Brain pericyte (primary cell): ENCODE data around the gene HMX3.
"Not testable (repeated sequence)": the region's sequence is repeated elsewhere in the genome, so short reads cannot be mapped to it uniquely, and the experiment has no call there.

Source experiments
- DNase-seq: peaks from one replicate; pipeline ENCODE4 v3.0.0-alpha.2; 2012; ENCODE audit warnings: low read depth, low spot score

Gene HMX3

GRCh38 chr10:123171616-123172015, 35.8 kb downstream of the HMX3 start:
- not testable (repeated sequence) for DNase-seq

GRCh38 chr10:123175389-123176387, 39.9 kb downstream of the HMX3 start:
- no peak for DNase-seq

GRCh38 chr10:123178390-123178789, 42.6 kb downstream of the HMX3 start:
- not testable (repeated sequence) for DNase-seq

GRCh38 chr10:123180101-123181090, 44.6 kb downstream of the HMX3 start:
- no peak for DNase-seq

GRCh38 chr10:123183724-123184123, 48.0 kb downstream of the HMX3 start:
- DNase-seq: no peak

GRCh38 chr10:123187781-123188180, 52.0 kb downstream of the HMX3 start:
- no peak for DNase-seq
